ENCODE data around the gene NSD2.

GRCh38 chr4:1983053-1983845, 112.1 kb downstream of the NSD2 start:
- no peak for TF ChIP-seq ZNF292 (tag by site-specific recombination; IDR thresholded peaks at IDR 0.05; ENCODE audit: borderline replicate concordance, low read depth)
- no peak for TF ChIP-seq PRDM1 (tag by site-specific recombination; IDR thresholded peaks at IDR 0.05)
- no peak for TF ChIP-seq ZNF488 (tag by site-specific recombination; IDR thresholded peaks at IDR 0.05)
- no peak for TF ChIP-seq ZNF670 (tag by site-specific recombination; IDR thresholded peaks at IDR 0.05; ENCODE audit: low read depth)
- TF ChIP-seq CTCF (tag by site-specific recombination; IDR thresholded peaks at IDR 0.05): no peak
- TF ChIP-seq PATZ1 (tag by site-specific recombination; IDR thresholded peaks at IDR 0.05): no peak
- TF ChIP-seq PRDM2 (tag by site-specific recombination; IDR thresholded peaks at IDR 0.05; ENCODE audit: borderline replicate concordance): no peak
- TF ChIP-seq ELK4 (IDR thresholded peaks at IDR 0.05; ENCODE audit: borderline replicate concordance, low read depth, low read length): no peak
- no peak for TF ChIP-seq ZNF239 (tag by site-specific recombination; IDR thresholded peaks at IDR 0.05)
